NCI-H2171 (cell line): ENCODE results near the gene TIAM1.

Source experiments
- DNase-seq: peaks from one replicate; lab custom pipeline; 2025; lab: John Stamatoyannopoulos, UW

TIAM1 gene

DNA sequence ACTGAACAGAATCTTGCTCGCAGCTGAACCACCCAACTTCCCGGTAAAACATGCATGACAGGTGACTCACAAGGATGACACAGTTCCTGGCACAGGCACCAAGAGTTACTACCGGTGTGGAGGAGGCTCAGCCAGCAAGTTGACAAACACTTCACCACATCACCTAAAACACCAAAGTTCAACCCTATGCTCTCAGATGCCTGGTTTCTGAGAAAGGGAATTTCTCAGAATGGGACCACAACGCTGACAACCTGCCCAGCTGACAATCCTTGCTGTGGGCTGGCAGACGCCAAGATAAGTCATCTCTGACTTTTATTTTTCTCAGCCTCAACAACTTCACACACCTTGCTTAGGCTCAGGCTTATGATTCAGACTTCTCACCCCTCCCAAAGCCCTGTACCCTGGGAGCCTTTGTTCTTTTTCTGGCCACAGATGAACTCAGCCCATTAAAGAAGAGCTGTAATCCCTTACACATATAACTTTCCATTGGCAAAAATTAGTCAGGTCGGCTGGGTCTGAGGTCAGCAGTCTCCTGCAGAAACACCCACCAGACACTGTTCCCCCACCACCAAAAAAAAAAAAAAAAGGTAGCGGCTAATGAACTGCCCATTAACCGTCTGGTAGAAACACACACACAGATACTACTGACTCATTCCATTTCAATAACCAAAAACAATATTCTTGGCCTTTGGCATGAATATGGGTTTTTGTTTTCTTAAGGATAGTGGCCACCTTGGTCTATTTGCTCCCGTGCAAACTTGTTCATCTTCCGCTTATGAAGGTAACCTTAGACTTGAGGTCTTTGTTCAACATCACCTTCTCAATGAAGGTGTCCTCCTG is 10.8 kb upstream of the TIAM1 start:
- DNase-seq = no peak

DNA sequence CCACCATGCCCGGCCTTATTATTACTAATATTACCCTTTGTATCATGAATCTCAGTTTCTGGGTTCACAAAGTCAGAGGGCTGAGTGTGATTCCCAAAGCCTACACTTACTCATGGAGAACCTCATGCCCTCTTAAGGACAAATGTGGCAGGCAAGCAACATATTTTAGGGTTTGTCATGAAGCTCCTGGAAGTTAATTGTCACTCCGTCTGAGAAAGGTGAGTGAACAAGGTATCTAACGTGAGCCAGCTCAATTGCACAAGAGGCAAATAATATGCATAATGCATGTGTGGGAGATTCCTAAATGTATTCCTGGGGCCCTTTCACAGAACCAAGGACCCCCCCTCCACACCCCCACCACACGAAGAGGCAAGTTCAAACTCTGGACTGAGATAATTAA is 10.1 kb upstream of the TIAM1 start:
- DNase-seq = no peak

DNA sequence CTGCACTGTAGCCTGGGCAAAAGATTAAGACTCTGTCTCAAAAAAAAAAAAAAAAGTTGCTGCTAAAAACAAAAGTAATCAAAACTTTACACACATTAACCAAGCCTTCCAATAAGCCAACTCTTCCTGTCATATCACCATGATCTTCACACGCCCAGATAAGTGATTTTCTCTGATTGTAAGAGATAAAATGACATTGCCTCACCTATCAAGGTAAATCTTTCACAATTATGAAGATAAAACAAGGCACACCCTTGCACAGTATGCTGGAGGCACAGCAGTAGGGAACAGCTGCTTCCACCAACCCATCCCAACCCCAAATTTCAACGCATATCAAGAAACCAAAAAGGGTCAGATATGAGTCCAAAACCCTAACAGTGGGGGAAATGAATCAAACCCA is 8.8 kb upstream of the TIAM1 start:
- DNase-seq = no peak

DNA sequence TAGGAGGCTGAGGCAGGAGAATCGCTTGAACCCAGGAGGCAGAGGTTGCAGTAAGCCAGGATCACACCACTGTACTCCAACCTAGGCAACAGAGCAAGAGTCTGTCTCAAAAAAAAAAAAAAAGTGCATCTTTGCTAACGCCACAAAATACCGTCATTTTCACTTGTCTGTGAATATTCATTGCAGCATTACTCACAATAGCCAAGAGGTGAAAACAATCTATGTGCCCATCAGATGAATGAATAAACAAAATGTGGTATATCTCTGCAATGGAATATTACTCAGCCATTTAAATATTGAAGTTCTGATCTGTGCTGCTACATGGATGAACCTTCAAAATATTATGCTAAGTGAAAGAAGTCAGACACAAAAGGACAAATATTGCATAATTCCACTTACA is 7.9 kb upstream of the TIAM1 start:
- DNase-seq = no peak

DNA sequence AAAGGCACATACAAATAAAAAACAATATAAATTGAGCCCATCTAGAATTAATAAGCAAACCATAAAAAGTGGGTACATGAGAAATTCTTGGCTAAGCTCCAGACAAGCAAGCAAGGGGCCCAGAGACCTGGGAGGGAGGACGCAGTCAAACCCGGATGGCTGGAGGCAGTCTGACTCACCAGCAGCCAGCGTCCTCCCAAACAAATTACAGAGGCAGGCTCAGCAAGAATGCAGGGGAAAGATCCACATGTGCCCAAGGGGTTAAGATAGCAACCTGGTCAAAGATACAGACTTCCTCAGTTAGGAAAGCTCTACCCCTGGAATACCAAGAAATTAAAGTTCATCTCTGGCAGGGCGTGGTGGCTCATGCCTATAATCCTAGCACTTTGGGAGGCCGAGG is 7.4 kb upstream of the TIAM1 start:
- DNase-seq = no peak

DNA sequence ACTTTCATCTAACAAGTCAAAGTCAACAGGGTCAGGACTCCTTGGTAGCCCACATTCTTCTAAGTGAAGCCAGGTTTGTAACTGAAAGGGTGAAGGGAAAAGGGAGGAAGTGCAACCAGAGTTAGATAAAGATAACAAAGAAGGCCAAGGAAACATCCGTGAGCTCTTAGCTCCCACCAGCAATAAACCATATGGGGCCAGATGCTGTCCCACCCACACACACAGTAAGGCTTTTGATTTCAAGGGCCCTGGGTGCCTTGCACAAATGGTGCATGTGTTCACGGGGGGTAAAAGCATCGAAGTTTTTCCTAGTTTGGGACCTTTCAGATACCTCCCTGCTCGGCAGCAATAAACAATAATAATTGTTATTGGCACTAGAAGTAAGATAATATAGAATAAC is 5.1 kb upstream of the TIAM1 start:
- no peak for DNase-seq

DNA sequence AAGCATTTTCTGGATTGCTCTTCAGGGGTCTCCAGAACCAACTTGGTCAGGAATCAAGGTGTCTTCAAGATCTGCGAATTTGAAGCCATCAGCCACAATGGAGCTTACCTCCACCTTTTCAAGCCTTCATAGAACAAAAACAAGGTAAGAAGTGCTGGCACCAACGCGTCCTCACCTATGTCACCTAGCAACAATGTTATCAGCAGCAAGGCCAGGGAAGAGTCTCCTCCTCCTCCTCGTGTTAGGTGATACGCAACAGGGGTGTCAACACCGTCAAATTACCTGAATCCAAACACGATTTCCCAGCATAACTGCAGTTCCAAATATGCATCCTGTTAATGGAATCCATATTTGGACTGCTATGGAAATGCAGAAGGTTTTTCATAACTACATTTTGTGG is 4.1 kb upstream of the TIAM1 start:
- no peak for DNase-seq

DNA sequence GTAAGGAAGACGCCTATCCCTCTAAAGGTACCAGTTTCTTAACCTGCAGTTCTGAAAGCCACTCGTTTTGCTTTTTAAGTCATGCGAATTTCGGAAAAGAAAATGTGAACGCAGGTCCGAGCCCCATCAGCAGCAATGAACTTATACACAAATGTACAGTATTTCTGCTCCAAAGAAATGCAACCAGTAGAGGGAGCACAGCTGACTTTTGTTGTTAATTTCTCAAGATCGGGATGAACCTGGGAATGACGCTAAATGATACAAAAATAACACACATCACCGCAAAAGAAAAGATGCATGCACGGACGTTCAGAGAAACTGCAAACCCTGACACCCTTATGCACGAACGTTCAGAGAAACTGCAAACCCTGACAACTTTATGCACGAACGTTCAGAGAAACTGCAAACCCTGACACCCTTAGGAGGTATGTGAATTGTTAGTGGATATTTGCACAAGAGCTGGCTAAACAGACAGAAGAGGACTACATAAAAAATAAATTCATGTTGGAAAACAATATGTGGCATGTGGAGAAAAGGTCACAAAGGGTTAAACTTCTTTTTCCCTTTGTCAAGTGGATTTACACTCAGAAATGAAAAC is 3.5 kb upstream of the TIAM1 start:
- no peak for DNase-seq

DNA sequence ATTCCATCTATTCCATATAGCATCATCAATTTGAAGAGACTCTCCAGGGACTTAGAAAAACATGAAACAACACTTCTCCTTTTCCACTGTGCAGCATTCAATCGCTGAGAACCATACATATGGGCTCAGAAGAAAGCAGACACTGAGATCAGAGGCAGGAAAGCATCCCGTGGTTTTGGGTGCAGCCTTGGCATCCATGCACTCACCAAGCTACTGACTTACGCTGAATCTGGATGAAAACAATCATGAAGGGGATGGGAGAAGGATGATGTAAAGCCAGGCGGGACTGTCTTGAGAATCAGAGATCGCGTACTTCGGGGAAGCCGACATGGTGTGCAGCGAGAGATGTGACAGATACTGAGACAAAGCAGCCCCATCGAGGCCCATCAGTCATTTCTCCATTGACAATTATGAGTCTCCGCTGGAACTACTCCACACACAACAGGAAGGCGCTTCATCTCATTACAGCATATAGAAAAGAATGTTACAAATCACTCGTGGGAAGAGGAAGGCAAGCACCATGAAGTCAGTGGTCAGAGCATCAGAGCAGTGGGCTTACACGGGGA is 2.3 kb upstream of the TIAM1 start:
- no peak for DNase-seq

DNA sequence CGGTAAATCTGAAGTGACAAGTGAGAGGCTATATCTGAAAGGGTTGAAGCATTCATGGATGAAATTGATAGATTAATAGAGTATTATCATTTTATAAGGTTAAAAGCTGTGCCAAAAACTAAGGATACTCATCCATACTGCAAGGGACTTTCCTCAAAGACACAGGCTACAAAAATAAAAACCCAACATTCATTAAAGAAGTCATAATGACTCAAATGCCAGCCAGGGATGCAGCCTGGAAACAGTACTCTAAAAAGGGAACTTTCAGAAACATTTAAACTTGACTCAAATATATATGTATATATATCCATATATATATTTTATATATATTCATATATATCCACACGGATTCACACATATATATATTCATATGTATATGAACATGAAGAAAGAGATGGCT is 1.1 kb upstream of the TIAM1 start:
- DNase-seq = no peak

DNA sequence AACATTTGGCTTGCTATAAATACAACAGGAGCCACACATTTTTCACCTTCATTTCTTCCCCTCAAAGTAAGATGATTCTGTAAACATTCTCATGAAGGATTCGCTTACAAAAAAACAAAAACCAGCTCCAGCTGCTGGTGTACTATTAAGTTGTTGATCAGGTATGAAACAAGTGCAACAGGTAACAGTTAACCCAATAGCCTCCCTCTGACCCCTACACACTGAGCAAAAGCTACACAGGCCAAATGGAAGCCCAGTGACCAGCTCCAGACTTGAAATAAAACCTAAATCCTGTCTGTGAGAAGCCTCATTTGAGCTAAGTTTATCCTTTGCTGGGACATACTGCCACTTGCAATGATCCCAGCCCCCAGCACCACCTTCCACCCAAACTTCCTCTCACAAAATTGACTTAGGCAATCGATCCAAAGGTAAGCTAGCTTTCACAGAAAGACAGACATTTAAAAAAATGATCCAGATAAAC is 991 bp downstream of the TIAM1 start:
- no peak for DNase-seq

DNA sequence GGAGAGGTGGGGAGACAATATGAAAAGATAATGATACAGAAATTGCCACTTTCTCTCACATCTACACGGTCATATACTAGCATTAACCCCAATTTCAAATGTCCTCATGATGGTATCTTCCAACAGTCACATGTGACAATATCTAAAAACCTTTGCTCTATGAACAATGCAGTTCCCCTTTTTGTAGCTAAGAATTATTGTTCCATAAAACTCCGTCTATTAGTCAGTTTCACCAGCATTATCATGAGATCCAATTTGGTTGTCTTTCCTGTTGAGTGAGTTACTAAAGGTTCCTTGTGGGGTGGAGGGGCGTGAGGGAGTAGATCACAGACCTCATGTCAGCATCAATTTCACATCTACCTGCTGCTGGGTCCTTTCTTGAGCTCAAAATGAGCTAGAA is 1.7 kb downstream of the TIAM1 start:
- DNase-seq = no peak

DNA sequence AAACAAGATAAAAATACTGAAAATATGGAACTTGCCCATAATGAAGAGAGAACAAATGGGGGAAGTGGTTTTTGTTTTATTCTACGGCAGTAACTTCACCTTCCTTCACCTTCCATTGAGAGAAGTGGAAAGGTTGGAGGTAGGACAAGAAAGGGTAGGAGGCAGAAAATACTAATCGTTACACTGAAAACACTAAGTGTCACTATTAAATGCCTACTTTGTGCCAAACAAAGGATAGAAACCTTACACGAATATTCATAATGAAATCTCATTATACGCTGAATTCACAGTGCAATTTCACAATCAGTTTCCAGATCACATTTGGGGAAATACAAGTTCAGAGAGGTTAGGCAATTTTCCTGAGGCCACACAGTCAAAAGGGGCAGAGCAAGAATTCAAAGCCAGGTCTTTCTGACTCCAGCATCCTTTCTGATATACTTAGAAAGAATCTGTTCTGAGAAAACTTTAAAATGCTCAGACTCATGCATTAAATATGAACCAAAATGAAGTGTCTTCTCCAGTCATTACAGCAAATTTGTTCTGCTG is 3.0 kb downstream of the TIAM1 start:
- no peak for DNase-seq

DNA sequence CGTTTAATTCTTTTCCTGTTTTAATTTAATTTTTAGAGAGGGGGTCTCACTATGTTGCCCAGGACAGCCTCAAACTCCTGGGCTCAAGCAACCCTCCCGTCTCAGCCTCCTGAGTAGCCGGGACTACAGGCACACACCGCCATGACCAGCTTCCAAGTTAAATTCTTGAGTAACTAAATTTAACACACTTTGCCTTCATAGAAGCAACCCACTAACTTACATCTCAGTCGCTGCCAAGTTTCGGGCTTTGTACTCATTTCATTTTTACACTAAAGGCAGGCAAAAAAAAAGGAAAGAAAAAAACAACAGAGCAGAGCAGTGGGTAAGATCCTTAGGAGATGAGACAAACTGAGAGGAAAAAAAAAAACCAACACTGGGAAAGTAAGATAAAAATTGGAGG is 3.5 kb downstream of the TIAM1 start:
- no peak for DNase-seq

DNA sequence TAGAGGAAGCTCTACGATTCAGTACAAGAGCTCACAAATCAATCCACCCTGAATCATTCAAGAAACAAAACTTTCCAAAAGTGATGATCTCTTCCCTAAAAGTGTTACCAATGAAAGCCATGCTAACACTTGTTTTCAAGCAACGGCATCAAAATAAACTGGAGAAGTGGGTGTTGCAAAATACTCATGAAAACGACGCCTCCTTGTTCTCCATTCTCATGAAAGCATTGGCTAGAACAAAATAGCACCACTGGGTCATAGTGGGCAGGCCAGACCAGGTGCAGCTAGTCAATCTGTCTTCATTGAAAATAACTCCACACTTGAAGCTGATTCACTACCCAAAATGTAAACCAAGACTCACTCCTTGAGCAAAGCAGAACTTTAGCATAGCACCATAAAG is 4.3 kb downstream of the TIAM1 start:
- no peak for DNase-seq

DNA sequence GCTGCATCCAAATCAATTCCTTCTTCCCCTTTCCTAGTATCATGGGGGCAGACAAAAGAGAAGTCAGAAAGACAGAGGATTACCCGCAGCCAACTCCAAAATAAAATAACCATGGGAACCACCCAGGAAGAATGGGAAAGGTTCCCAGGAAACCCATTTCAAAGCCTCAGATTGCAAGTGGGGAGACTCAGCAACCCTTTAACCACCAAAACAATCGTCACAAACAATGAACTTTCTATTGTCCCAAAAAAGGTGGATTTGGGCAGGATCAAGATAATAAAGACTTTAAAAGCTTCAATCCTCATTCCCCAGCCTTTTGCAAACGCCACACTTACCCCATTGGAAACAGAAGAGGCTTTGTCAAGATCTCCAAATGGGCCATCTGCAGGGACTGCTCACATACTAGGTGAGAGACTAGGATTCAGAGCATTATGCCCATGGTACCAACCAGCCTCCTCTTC is 5.1 kb downstream of the TIAM1 start:
- DNase-seq = no peak

DNA sequence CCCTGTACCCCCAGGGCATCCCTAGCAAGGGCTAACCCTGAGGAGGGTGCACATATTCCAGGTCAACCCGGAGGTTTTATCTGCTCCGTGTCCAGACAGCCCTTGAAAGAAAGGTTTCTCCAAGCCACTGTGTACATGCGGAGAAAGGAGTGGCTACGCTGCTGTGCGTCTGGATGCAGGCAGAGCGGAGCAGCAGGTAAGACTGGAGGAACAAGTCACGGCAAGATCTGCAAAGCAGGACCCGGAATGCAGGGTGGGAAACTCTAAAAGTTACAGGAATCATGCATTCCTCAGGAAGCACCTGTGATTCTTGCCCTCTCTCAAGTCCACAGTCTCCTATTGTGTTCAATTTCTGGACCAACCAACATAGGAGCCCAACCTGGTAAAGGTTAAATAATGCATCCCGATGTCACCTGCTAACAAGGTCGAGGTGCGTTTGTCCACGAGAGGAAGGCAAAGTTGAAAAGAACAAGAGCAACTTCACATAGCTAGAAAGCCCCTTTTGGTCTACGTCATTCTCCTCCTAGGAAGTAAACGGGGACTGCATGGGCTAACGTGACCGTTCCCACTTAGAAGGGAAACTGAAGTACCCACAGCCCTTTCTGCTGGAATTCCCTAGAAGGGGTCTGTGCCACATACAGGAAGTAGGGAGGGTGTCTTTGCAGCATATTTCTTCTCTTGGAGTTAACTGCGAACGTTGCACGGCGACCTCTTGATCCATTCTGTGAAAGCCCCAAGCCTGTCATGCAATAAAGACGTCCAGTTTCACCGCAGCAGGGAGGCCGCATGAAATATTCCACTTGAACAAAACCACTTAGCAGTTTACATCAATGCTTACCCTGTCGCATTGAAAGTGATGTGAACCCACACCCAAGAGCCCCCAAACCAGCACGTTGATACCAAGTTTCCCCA is 5.8 kb downstream of the TIAM1 start:
- no peak for DNase-seq

DNA sequence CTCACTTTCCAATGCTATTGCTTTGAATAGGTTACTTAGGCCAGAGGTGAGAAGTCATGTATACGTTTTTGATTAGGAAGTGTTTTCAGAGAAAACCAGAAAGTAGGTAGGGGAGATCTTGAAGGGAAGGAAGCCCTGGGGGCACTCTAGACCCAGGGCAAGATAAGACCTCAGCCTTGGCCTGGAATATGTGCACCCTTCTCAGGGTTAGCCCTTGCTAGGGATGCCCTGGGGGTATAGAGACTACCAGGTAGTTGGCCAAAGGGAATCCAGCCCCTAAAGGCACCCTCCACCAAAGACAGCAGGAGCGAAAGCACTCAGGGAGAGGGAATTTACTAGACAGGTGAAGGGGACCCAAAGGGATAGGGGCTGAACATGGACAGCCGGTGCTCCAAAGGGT is 7.0 kb downstream of the TIAM1 start:
- no peak for DNase-seq

DNA sequence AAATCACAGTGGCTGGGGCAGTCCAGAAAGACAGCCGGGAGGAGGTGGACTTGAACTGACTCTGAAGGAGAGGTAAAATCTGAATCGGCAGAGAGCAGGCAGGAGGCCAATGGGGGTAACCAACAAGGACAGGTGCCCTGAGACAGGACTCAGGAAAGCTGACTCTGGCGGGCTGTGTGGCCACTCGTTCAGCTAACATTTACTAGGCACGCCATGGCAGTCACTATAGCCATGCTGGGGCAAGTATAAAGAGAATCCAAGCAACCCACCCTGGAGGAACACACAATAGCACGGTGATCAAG is 7.4 kb downstream of the TIAM1 start:
- no peak for DNase-seq

DNA sequence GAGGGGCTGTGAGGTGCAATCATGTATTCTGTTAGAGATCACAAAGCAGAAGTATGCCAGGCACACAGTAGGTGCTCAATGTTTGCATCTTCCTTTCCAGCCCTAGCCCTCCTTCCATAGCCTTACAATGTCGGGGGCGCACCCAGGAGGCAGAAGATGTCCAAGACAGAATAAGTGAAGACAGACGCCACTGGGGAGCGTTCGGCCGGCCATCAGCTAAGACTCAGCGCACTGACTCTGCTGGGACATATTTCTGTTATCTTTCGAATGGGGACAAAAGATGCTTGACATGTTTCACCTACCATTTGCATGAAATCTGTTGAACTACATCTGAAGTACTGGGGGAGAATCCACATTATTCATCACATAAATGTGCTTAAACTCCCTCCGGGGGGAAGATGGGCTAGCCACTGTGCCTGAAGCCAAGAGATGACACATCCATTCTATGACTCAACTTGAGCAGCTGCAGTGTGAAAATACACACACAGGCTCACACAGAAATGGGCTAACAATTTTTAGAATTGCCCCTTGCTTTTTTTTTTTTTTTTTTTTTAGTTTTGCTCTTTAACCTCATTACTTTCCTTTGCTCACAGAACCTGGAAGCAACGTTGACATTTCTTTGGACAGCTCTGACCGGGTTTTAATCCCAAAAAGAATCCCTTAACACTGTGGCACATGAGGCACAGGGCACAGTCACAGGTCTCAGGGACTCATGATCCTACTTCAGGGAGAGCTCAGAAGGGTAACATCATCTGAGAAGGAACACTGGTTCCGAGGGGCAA is 7.9 kb downstream of the TIAM1 start:
- DNase-seq = no peak

DNA sequence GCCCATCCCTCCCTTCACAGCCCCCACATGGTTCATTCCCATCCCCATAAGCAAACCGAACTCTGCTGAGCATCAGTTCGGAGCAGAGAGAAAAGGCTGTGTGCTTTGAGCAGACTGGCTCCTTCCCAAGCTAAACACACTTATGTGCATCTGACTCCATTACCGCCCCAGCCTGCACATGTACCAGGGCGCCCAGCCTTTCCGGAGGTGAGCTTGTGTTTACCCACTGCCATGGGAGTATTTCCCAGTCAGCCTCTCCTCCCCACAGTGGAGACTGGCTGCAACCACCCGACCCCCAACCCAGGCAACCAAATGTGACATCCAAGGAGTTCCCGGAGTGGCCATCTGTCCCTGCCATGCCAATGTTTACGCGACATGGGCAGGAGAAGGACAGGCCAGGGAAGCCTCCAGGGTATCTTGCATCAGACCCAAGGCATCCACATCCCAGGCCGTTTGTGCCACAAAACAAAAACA is 9.4 kb downstream of the TIAM1 start:
- no peak for DNase-seq
